Activated CD4-positive, alpha-beta T cell treated with anti-CD3 and anti-CD28 coated beads, Interleukin-2, amount 50 U/mL, for 48 hours (primary cell): ENCODE results near the gene CCN2.
"Not testable (repeated sequence)": the region's sequence is repeated elsewhere in the genome, so short reads cannot be mapped to it uniquely, and the experiment has no call there.

Source experiments
- DNase-seq, 2 experiments: peaks; one replicate each; pipeline ENCODE4 v3.0.0-alpha.2; 2020

Gene CCN2

DNA sequence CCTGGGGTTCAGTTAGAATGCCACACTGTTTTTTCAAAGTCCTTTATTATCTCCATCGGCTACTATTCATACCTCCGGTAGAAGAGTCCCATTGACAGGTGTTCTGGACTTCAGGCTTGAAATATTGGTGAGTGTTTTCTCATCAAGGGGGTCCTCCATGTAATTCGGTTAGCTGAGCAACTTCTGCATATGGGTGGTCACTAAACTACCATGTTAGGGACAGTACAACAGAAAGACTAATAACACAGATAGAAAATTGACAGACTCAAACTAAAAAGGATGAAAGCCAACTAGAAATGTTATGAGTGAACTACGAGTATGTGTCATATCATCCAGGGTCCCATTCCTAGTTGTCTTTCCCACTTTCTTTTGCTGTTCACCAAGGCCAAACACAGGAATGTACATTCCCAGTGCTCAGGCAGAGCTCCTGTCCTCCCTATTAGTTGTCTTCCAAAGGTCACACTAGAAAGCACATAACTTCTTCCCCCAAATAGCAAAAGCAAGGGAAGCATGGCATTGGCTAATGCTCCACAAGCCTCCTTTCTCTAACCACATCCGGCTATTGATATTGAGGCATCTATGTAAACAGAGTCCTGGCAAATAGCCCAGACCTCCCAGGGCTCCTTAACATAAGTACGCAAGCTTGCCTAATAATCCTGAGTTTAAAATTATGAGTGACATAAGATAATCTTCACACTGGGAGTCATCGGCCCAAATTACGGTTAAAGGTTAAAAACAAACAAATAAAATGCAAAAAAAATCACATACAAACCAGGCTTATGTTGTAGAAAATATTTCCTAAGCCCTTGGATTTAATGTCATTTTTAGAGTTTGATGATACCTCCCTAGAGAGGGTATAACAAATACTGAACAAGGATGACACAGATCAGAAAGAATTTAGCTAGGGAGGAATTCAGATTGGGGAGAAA, 13.2 kb downstream of the CCN2 start:
- DNase-seq = no peak

DNA sequence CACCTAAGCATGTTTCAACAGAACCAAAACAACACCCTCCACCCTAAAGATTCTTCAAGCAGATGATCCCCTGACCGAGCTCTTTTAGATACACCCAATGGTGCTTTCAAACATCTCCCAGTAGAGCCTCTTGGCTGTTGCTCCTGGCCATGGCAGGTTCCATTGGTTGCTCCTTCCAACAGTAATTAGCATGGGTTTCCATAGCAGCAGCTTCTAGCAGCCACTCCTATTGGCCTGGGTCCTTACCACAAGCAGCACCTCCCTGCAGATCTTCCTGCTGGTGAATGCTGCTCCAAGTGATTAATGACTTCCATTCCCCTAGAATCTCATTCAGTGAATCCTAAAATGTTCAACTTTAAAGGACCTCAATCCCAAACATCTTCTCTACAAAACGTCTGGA, 13.9 kb downstream of the CCN2 start:
- no peak for DNase-seq

DNA sequence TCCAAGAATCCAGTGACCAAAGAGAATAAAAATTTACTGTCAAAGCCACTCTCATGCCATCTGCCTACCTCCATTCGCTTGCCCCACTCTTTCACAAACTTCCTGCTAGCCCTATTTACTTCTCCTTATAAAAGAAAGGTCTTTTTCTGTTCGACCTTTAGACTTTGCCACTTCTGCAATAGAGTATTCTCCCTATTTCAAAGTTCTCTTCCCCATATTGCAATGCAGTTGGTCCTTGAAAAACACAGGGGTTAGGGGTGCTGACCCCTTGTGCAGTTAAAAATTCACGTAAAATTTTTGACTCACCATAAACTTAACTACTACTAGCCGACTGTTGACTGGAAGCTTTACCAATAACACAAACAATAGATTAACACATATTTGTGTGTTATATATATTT, 15.0 kb downstream of the CCN2 start:
- no peak for DNase-seq

DNA sequence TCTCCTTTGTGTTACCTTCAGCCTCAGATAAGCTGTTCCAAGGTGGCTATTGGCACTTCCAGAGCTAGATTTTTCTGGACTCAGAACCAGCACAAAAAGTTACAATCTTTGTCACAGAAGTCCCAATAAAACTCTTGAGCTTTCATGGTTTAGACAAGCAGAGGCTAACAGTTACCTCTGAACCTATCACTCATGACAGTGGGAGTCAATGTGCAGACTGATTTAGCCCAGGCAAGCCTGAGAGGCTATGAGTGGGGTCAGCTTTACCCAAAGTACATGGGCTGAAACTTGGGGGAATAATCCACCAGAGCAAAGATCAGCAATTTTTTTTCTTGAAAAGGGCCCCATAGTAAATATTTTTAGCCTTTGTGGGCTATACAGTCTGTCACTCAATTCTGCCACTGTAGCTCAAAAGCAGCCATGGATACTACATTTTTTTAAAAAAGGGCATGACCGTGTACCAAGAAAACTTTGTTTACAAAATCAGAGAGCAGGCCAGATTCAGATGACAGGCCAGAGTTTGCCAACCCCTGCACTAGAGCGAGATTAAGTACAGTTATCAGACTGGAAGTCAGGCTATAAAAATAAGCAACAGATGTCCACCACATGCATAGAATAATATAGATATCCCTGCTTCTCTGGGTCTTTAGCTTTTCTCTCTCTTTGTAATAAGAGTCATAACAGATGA, 20.0 kb downstream of the CCN2 start:
- no peak for DNase-seq

DNA sequence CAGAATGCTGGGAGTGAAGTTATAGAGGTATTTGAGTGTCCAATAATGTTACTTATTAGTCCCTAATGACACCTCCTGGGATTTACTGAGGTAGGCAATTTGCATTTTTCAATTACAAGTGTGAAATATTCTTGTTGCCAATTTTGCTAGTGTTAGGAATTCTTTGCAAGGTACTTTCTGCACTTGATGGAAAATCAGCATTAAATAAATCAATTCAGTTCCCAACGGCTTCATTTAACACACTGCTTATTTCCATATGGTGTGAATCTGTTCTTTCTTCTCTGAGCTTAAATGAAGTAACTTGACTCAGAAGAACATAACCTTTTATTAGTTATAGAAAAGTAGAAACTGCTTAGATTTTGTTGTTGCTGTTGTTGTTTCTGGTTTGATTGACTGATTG, 21.2 kb downstream of the CCN2 start:
- no peak for DNase-seq

DNA sequence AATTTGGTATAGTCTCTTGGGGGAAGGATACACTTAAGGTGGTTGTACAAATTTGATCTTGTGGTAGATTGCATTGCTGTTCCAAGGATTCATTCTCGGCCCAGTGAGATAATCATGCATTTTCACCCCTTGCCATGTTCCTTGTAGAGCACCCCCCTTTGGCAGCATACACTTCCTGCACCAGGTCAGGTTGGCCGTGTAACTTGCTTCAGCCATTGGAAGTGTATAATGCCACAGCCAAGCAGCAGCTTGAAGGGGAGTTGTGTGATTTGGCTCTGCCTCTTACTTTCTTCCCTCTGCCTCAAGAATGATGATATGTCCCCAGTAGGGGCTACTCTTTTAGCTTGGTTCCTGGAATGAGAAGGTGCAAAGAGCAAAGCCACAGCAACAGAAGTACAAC, 21.9 kb downstream of the CCN2 start:
- no peak for DNase-seq

DNA sequence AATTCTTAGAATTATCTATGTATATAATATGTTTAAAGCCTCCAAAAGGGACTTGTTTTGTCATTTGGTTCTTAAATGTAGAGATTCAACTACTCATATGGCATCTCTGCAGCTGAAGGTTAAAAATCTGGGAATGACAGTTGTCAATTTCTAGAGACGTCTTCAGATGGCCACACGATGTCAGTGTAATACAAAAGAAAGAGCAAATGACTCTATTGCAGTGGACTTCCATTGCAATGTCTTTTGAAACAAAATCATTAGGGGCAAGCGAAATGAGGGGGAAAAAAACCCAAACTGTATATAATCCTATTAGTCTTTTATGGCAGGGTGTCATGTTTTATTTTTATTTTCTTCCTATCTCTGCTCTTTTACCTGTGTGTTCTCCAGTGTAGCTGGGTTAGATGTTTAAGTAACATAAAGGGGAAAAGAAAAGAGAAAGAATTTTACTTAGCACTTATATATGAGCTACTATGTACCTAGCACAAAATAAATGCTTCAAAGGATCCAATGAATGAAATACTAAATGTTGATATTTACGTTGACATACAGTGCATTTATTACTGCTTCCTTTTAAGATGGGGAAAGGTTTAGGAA, 26.2 kb downstream of the CCN2 start:
- DNase-seq = no peak

DNA sequence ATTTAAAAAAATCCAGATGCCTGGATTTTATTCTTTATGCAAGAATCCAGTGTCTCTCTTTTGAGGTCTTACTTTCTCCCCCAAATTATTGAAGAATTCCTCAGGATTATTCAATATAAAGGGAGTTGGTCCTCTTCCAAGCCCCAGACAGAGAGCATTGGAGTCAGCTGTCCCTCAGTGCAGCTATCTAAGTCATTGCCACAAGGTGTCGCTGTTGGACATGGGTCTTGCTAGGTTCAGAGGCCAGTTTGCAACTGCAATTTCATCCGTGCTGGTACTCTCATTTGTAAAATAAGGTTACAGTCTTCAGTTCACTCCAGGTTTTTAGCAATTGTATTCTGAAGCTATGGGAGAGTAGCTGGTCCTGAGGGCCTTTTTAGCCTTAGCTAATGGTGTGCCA, 27.8 kb downstream of the CCN2 start:
- peak; percentile 47 to 54 for DNase-seq

DNA sequence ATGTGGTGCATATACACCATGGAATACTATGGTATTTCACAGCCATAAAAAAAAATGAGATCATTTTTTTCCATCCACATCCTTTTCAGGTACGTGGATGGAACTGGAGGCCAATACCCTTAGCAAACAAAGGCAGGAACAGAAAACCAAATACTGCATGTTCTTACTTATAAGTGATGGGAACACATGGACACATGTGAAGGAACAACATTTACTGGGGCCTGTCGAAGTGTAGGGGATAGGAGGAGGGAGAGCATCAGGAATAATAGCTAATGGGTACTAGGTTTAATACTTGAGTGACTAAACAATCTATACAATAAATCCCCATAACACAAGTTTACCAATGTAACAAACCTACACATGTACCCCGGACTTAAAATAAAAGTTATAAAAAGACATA, 30.5 kb downstream of the CCN2 start:
- DNase-seq = no peak

DNA sequence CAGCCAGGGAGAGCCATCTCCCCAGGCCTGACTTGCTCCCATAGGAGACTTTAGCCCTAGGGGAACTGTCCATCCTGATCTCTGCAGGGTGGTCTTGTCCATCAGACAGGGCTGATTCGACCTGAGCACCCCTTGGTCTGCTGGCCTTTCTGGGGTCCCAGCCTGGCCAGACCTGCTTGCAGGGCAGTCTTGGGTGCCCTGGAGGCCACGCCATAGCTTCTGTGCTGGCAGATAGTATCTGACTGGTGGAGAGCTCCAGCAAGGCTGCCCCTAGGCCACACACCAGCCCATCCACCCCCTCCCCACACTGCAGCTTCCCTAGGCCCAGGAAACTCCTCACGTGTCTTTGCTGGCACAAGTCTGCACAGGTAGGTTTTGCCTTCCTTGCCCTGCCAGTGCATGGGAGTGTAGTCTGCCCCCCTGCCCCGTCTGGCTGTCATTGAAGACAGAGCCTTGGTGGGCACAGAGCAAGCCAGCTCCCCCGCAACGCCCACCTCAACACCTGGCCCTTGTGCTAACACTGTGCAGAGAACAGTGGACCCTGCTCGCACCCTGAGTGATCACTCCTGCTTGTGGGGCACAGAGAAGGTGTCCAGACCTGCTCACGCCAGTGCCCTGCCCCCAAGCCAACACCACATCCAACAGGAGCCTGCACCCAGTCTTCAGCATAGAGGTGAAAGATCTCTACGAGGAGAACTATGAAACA, 32.4 kb downstream of the CCN2 start:
- DNase-seq = no peak

DNA sequence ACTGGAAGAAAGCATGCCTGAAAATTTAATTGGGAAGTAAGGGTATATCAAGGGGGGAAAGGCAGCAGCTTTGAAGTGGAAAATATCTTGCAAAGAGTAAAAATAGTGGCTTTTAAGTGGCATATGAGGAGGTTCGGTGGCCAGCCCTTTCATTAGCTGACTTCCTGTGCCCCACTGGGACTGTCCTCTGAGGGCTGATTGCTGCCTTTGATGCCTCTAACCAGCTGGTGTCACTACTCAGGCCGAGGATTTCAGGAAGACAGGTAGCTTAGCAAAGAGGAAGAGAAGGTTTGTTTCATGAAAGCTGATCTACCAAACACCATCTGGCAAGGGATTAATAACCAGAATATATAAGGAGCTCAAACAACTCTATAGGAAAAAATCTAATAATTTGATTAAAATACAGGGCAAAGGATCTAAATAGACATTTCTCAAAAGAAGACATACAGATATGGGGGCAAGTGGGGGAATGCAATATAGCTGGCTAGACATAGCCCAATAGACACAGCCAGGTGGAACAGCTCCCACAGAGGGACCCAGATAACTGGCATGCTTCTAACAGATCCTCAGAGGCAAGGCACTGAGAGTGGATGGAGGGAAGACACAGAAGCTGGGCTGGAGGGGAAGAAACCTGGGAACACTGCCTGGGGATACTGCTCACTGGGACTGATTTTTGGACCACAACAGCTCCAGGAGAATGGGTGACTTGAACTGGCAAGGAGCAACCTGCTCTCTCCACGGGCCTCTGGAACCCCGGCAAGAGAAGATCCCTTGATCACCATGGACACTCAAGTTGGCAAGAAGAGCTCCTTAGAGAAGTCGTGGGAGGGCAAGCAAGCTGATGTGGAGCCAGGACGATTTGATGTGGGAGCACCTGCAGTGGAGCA, 33.2 kb downstream of the CCN2 start:
- no peak for DNase-seq

DNA sequence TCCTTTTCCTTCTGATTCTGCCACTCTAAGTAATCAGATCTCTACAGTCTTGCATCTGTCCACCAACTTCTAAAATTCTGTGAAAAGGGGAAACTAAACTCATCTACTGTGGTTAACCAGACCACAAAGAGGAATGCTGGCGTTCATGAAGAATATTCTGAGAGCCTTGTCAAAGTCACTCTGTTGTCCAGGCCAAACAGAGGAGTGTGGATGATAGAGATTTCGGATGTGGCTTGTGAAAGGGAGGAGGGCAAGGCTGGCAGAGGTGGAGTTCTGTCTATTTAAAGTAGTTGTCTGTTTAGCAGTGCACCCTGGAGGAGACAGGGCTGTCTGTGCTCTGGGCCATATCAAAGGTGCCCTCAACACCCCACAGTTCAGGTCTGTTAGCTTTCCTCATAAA, 33.9 kb downstream of the CCN2 start:
- DNase-seq = no peak

DNA sequence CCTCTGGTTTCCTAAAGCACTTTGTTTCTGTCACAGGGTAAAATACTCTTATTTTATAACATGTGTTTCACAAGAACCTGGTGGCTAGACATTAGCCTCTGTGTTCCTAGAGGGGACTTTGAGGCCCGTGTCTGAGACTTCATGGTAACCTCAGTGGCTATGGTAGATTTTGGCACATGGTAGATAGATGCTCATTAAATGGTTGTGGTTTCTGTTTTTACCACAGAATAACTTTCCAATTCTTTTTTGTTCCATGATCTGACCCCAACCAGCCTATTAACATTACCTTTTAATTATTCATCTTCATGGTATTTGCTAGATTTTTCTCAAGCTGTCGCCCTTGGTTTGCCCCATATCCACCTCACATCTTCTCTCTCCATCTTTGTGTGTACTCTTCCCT, 34.3 kb downstream of the CCN2 start:
- DNase-seq = no peak

DNA sequence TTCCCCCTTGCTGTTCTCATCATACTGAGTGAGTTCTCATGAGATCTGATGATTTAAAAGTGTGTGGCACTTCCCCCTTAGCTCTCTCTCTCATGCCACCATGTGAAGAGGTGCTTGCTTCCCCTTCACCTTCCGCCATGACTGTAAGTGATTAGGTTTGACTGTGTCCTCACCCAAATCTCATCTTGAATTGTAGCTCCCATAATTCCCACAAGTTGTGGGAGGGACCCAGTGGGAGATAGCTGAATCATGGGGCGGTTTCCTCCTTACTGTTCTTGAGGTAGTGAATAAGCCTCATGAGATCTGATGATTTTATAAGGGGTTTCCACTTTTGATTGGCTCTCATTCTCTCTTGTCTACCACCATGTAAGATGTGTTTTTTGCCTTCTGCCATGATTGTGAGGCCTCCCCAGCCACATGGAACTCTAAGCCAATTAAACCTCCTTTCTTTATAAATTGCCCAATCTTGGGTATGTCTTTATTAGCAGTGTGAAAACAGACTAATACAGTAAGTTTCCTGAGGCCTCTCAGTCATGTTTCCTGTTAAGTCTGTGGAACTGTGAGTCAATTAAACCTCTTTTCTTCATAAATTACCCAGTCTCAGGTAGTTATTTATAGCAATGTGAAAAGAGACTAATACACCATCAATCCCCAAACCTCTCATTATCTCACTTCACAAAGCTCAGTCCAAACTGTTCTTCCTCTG, 34.9 kb downstream of the CCN2 start:
- not testable (repeated sequence) for DNase-seq

DNA sequence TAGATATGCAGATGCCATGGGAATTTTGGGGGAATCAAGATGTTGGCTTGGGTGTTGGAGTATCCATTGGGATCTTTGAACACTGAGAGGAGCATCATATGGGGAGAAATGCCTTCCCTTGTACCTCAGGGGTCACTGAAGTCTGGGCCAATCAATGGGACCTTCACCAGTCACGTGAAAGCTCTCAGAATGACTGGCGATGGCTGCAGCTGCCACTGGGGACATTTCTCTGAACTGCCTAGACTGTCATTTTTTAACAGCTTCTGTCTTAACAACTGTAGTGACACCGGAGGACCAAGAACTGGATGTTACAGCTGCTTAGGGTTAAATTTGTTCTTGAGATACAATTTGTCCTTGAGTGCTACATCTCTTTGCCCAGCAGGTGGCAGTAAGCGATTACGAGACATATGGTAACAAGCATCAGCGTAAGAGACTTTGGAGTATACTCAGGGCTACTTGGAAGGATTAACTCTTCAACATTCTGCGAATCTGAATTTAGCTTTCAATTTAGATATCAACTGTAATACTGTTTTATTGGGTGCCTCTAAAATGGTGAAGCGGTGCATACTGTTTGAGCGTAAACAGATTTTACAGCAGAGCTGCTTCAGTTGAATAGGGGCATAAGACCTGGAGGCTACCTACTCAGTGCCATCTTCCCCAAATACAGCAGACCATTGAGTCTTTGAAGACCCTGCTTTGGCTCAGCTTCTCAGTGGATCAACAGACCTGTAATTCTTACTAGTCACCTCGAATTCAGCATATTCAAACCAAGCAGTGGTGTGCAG, 36.0 kb downstream of the CCN2 start:
- DNase-seq = peak; percentile 55 to 63

DNA sequence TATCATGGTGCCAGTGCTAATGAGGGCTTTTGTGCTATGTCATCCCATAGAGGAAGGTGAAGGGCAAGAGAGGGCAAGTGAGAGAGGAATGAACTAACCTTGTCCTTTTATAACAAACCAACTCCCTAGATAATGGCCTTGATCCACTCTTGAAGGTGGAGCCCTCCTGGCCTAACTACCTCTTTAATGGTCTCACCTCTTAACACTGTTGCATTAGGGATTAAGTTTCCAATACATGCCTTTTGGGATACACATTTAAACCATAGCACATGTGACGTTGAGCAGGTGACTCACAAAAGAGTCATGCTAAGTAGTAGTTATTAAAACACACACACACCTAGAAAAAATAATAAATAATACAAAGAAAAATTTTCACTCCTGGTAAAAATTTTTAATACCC, 36.9 kb downstream of the CCN2 start:
- no peak for DNase-seq

DNA sequence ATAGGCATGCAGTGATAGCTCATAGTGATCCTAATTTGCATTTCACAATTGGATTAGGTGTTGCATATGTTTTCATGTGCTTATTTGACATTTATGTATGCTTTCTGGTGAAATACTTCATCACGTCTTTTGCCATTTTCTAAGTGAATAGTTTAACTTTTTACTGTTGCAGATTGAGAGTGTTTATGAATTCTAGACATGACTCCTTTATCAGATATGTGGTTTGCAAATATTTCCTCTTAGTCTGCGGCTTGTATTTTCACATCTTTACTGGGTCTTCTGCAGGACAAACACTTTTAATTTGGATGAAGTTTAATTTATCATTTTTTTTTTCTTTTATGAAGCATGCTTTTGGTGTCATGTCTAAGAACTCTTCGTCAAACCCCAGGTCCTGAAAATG, 39.2 kb downstream of the CCN2 start:
- DNase-seq = no peak

DNA sequence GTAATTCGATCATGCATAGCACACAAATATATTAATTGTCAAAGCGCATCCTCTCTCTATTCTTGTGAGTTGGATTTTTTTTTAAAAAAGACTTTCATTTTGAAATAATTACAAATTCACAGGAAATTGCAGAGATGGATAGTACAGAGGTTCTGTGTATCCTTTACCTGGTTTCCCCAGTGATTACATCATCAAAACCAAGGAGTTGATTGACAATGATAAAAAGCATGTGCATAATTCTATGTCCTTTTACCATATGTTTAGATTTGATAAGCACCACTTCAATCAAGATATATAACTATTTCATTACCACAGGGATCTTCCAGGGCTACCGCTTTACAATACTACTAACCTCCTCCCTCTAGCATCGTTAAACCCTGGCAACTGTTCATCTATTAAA, 40.2 kb downstream of the CCN2 start:
- no peak for DNase-seq

DNA sequence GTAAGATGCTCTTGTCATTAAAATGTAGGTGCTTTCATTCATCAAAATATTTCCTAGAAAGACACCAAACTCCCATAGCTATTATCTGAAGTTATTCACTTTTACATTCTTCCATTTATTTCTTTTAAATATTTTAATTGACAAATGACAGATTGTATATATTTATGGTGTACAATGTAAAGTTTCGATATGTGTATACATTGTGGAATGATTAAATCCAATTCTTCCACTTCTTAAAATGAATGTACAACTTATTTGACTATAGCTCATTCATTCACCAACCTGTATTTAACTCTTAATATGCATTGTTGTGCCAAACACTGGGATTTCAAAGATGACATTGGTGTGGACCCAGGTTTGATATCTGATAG, 41.0 kb downstream of the CCN2 start:
- no peak for DNase-seq

DNA sequence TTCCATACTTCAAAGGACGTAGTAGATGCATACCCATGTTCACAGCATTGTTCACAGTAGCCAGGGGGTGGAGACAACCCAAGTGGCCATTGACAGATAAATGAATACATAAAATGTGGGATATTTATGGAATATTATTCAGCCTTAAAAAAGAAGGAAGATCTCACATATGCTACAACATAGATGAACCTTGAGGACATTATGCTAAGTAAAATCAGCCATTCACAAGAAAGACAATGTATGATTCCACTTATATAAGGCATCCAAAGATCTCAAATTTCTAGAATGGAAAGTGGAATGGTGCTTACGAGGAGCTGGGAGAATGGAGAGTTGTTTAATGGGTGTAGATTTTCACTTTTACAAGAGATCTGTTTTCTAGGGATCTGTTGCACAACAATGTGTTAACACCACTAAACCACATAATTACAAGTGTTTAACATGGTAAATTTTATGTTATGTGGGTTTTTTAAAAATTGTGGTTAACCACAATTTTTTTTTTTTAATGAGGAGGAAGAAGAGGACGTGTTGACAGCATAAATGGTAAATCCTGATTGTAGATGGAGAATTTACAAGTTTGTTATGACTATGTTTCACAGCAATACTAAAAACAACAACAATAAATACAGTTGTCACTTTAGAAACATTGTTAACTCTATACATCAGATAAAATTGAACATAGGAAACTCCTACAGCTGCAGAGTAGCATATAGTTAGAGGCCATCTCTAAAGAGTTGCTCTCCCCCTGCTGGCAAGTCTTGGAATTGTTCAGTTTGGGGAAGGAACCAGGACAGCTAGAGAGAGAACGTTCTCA, 41.6 kb downstream of the CCN2 start:
- peak; percentile 81 to 85 for DNase-seq
